HG03108 (cell line): Measurements from ENCODE around the gene CALML5.
"Not testable (repeated sequence)": the region's sequence is repeated elsewhere in the genome, so short reads cannot be mapped to it uniquely, and the experiment has no call there.

Source experiments
- ATAC-seq: cut with Tn5 transposase; IDR thresholded peaks from one replicate; pipeline ENCODE4 v1.9.1; 2021; ENCODE audit warnings: moderate library complexity; ENCODE audit not compliant: unreplicated experiment

Gene CALML5

GRCh38 chr10:5485948-5486852 lies 13.2 kb downstream of the CALML5 start:
- ATAC-seq = no peak

DNA sequence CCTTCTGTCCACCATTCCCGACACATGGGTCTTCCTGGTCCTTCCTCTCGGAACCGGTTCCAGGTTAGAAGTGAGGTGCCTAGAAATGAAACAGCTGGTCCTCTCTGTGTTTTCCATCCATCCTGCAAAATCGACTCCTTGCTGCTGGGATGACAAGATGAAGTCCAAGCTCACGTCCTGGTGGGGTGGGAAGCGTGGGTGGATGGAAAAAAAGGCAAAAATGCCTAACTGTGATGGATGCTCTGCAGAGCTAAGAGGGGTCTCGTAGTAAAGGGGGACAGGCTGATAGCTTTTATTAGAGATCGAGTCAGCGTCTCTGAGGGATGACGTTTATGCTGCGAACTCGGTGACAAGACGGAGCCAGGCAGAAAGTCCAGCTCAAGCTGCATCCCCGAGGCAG lies 14.1 kb downstream of the CALML5 start:
- no peak for ATAC-seq

DNA sequence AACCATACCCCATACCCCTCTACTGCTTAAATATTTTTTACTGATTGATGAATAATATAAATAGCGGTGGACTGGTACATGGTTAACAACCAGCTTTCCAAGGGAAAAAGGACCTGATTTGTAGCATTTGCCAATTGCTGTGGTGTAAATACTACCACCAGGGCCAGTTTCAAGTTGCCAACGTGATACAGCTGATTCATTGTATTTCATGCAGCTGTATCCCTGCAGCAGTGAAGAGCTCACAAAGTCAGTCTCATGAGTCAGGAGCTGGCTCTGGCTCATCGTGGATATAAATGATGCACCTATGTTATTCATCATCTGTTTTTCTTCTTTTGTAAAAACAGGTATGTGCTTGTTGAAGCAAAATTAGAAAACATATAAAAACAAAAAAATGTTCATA lies 15.2 kb downstream of the CALML5 start:
- ATAC-seq = no peak

DNA sequence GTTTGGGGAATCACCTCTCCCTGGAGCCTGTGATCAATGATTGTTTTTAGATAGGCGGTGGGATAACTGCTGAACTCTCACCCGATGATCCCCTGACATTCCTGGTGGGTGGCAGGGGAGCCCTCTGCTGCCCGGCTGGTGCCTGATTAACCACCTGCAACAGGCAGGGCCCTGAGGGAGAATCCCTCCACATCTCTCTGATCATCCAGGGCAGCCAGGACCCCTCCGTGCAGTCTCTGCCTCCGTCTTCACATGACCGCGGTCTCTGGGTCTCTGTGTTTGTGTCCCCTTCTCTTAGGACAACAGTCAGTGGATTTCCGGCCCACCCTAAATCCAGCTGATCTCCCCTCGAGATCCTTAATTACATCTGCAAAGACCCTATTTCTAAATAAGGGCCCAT lies 17.4 kb downstream of the CALML5 start:
- ATAC-seq = no peak

- ATAC-seq = no peak
Observed at GRCh38 chr10:5481121-5481520, 18.2 kb downstream of the CALML5 start.

DNA sequence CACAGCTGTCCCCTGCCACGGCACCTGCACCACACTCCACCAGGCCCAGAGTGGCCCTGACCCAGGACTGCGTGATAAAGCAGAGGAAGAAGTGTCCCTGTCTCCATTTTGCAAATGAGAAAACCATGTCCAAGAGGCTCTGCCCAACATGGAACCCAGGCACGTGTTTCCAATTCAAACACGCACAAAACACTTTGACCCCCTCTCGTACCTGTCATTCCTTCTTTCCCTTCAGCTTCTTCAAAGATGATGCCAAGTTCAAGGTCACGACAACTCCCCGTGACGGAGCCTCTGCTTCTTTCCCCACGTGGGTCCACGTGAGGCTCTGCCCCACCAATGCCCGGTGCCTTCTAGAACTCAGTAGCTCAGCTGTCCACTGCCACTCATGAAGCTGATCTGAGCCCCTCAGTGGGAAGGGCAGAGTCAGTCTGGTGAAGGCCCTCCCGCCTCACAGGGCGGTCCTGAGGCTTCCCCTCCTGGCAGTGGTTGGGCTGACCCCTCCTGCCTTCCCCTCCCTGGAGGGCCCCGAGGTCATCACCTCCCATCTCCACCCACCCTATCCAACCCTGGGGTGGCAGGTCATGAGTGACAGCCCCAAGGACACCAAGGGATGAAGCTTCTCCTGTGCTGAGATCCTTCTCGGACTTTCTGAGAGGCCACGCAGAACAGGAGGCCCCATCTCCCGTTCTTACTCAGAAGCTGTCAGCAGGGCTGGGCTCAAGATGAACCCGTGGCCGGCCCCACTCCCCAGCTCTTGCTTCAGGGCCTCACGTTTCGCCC lies 19.0 kb downstream of the CALML5 start:
- no peak for ATAC-seq

DNA sequence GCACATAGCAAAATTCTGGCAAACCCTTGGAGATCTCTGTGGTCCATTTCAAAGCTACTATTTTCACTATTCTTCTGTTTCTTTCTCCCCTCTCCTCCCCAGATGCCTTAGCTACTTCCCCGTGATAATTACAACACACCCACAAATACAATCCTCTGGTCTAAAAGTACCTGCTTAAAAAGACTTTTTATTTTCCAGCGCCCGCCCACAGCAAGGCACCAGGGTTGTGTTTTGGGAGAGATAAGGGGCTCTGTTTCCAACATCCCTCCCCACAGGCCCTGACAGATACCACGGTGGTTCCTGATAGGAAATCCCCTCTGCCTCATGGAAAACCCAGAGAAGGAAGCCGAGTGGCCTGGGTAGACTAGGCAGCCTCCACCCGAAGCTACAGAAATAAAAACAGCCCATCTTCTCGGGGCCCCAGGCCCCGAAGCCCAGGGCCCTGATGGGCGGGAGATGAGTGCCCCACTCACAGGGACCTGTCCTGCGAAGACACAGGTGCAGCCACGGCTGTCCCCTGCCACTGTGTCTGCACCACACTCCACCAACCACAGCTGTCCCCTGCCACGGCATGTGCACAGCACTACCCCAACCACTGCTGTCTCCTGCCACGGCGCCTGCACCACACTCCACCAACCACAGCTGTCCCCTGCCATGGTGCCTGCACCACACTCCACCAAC lies 19.7 kb downstream of the CALML5 start:
- ATAC-seq = no peak

- no peak for ATAC-seq
Observed at GRCh38 chr10:5478694-5479305, 20.6 kb downstream of the CALML5 start.

DNA sequence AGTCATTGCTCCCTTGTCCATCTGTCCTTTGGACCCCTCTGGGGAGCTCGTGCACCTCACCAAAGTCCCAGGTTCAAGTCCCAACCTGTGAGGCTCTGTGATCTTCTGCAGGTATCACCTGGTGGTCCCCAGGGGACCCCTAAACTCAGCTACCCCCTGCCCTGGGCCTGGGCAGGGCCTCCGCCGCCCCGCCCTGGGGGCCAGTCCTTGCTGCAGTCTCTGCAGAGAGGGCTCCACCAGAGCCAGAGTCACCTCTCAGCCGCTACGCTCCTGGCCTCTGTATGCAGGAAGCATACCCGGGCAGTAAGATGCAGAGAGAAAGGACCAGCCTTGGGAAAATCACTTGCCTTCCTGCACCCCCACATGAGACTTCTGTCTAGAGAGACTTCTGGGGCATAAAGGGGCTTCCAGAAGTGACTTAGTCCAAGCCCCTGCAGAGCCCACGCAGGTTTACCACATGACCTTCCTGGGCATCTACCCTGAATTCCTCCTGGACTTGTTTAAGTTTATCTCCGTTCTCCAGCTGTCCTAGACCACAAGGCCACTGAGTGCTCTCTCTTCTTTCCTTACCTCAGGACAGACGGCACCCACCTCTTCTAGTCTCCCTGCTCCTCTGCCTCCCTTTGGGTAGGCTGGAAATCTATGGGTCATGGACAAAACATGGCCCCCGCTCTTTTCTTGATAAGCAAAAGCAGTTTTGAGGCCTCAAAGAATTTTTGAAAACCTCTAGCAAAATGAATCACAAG lies 21.2 kb downstream of the CALML5 start:
- no peak for ATAC-seq

DNA sequence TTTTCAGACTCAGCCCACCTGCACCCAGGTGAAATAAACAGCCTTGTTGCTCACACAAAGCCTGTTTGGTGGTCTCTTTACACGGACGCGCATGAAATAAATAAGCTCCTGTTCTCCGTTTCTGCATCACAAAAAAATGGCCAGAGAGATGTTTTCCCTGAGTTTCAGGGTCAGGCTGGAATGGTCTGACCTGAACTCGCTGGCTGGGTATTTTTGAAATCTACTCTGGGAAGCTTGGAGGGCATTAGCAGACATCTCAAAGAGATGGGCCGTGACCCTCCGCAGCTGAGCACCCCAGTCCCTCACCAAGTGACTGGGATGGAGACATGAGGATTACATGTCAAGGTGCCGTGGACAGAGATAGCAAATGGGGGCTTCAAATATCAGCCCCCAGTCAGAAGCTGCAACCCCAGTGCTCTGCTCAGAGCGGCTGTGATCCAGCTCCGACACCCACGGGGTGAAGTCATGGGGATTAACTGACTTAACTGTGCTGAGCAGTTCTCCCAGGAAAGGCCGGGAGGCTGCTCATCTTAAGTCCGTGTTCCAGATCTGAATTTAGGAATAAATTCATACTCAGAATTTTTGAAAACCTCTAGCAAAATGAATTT lies 22.3 kb downstream of the CALML5 start:
- no peak for ATAC-seq

- ATAC-seq = not testable (repeated sequence)
Observed at GRCh38 chr10:5475974-5476807, 23.2 kb downstream of the CALML5 start.

DNA sequence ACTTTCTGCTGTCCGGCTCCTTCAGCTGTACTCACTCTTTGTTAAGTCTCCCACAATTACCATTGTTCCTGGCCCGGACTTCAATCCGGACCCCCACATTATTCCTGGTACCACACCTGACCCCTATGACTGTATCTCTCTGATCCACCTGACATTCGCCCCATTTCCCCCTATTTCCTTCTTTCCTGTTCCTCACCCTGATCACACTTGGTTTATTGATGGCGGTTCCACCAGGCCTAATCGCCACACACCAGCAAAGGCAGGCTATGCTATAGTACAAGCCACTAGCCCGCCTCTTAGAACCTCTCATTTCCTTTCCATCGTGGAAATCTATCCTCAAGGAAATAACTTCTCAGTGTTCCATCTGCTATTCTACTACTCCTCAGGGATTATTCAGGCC lies 24.3 kb downstream of the CALML5 start:
- not testable (repeated sequence) for ATAC-seq

- ATAC-seq = not testable (repeated sequence)
Observed at GRCh38 chr10:5474642-5475041, 24.7 kb downstream of the CALML5 start.

GRCh38 chr10:5470062-5470751 lies 29.2 kb downstream of the CALML5 start:
- no peak for ATAC-seq

GRCh38 chr10:5469353-5470061 lies 29.9 kb downstream of the CALML5 start:
- ATAC-seq = no peak

DNA sequence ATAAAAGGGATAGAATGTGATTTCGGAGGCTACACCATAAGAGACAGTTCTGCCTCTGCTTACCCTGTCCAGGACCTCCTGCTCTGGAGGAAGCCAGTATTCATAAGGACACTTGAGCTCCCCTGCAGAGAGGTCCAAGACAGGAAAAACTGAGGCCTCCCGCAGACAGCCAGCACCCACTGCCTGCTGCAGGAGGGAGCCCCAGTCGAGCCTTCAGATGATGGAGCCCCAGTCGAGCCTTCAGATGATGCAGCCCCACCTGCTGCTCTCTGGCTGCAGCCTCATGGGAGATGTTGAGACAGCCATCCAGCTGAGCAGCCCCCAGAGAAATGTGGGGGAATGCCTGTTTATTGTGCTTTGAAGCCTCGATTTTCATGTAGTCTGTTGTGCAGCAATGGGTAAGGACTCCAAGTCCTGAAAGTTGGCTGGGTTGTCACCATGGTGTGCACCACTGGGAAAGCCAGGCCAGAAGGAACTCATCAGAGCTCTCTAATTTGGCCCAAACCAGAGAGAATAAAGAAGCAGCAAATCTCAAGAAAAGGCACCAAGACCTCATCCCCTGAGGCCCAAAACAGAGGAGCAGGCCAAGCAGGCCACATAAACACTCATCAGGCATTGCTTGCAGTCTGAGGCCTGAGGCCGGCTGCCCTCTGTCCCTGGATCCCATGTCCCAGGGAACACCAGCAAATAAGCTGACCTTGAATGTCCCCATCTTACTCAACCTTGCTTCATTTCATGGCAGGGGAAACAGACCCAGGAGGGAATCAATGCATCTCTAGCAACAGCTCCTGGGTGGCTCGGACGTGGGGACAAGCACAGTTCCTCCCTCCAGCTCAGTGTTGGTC lies 30.9 kb downstream of the CALML5 start:
- ATAC-seq = no peak
